GM19328 (cell line): ENCODE data around the gene NRTN.
"Not testable (repeated sequence)": the region's sequence is repeated elsewhere in the genome, so short reads cannot be mapped to it uniquely, and the experiment has no call there.

Source experiments
- ATAC-seq: cut with Tn5 transposase; IDR thresholded peaks from one replicate; pipeline ENCODE4 v1.9.1; 2021; ENCODE audit warnings: mild to moderate bottlenecking, moderate library complexity; ENCODE audit not compliant: unreplicated experiment

Gene NRTN

DNA sequence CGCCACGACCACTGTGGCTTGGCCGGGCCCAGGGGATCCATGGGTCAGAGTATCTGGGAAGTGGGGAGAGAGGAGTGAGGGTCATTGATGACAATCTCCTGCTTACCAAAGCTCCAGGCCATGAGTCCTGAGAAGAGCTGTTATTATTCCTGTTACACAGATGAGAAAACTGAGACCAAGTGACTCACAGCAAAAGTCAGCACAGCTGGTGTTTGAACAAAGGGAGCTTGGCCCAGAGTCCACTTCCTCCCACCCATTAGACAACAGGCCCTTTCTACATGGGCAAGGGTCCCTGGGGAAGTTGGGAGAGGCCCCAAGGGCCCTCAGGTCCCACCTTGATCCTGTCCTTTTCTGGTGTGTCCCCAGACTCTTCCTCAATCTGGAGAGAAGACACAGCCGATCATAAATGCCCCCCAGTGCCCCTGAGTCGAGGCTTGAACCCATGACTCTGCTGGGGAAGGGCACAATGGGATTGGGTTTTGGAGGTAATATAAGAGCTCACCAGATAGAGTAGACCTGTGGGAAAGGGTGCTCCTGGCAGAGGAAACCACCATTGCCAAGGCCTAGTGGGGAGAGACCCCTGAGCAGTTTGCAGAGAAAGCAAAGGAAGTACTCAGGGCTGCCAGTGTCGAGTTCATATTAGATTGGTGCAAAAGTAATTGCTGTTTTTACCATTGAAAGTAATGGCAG lies 27.8 kb downstream of the NRTN start:
- no peak for ATAC-seq

DNA sequence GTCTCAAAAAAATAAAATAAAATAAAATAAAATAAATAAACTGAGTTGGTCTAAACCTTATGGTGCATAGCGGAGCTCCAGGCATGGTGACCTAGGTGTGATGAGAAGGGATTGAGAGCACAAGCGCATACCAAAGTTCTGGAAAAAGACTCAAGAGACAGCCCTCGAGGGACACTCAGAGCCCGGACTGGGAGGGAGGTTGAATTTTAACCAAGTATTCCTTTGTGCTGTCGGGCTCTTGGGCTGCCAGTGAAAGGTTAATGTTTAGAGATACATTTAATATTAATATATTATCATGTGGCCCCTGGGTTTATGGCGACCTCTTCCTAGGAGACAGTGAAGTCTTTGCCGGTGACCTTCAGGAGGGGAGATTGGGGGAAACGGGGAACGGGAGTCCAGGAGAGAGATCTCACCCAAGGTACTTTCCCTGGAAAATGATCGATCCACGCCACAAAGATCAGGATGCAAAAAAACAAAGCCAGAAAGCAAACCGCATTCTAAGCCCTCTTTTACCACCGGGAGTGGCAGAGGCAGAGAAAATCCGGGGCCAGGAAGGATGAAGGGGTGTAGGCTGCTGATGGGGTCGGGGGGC lies 33.0 kb downstream of the NRTN start:
- no peak for ATAC-seq

DNA sequence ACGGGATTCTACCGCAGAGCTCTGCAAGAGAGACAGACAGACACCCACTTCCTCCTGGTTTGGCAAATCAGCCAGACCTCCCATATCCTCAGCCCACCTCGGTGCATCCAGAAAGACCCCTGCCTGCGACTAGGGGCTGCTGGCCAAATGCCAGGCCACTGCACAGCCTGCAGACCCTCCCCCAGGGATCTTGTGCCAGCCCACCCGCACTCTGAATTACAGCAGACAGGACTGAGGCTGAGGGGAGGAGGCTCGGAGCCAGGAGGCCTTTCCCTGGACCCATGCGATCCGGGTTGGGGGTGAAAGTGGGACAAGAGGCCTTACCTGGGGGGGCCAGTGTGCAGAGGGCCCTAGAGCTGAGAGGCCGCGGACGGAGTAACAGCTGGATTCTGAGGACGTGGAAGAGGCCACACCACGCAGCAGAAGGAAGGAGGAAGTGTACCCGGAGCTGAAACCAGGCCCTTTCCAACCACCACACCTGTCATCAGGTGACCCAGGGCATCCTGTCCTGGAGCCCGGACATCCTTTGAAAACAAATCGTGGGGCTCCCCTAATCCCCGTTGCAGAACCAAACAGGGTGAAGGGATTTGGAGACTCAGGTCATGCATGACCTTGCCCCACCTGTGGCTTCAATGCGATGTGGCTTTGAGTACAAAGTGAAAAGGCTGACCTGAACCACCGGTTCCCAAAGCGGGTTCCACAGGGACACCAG lies 33.6 kb downstream of the NRTN start:
- ATAC-seq = no peak

DNA sequence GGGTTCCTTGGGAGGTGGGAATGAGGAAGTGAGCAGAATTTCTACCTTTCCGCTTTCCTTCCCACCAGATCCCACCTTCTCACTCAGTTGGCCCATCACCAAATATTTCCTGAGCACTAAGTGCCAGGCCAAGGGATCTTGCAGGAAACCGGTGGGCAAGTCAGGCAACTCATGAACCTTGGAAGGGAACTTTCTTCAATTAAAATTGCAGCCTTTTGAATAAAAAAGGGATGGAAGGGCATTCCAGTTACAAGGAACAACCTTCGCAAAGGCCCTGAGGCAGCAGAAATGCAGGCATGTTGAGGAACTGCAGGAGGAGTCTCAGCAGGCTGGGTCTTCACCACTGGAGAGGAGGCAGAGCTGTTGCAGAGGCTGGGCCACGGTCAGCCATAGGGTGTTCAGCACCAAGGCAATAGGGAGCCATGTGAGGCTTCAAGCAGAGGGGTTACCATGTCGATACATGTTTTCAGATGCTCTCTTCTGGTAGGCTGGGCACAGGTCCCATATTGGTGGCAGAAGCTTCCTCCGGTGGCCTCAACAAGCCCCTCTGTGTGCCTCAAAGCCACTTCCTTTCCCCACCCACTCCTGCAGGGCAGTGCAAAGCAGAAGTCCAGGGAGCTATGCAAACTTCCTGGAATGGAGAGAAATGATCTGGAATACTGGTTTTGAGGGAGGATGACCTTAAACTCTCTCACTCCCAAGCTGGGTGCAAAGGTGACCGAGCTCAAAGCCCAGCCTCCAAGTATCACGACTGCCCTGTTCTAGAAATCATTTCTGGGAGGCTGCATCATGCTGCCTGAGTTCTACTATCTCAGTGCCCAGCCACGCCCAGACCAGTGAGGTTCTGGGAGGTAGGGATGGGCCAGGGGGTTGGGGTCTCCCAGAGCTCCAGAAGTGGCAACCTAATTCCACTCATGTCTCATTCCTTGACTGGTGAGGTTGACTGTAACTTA lies 34.5 kb downstream of the NRTN start, which contains the start of gene FUT6:
Gene FUT6, minus strand, starts transcription at position 638 of the 953 bp plus-strand sequence. CDS start 7,135 bp downstream, outside the sequence.
- ATAC-seq = no peak

DNA sequence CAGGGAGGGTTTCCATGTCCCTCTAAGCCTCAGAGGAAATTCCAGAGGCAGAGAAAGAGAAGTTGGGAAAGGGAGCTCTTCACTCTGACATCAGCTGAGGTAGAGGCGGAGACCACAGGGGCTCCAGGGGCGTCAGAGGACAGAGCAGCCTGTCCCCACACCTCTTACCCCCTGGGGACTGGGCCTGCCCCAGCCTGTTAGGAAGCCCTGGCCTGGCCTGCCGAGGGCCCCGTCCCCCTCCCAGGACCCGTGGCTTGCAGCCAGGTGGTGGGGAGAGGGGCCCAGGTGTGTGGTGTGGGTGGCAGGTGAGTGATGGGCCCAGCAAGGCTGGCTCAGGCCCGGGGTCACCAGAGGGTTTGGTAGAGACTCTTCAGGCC lies 36.9 kb downstream of the NRTN start:
- ATAC-seq = not testable (repeated sequence)

DNA sequence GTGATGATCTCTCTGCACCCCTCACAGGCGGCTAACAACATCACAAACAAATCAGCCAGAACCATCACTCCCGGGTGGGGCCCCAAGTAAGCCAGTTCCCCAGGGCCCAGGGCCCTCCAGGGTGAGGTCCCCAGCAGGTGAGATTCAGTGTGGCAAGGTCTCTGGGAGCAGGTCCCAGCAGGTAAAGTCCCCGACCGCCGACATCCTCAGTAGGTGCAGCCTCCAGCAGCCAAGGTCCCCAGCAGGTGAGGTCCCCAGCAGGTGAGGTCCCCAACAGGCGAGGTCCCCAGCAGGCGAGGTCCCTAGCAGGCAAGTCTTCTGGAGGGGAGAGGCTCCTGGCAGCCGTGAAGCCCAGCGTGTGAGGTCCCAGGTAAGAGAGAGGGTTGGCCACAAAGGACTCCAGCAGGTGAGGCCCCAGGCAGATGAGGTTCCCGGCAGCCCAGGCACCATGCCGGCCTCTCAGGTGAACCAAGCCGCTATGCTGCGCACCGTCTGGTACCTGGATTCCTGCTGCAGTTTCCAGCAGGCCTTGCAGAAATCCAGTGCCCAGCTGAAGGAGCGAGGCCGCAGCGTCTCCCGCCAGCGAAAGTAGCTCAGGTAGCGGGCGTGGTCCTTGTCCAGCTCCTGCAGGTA lies 38.5 kb downstream of the NRTN start:
- ATAC-seq = no peak

DNA sequence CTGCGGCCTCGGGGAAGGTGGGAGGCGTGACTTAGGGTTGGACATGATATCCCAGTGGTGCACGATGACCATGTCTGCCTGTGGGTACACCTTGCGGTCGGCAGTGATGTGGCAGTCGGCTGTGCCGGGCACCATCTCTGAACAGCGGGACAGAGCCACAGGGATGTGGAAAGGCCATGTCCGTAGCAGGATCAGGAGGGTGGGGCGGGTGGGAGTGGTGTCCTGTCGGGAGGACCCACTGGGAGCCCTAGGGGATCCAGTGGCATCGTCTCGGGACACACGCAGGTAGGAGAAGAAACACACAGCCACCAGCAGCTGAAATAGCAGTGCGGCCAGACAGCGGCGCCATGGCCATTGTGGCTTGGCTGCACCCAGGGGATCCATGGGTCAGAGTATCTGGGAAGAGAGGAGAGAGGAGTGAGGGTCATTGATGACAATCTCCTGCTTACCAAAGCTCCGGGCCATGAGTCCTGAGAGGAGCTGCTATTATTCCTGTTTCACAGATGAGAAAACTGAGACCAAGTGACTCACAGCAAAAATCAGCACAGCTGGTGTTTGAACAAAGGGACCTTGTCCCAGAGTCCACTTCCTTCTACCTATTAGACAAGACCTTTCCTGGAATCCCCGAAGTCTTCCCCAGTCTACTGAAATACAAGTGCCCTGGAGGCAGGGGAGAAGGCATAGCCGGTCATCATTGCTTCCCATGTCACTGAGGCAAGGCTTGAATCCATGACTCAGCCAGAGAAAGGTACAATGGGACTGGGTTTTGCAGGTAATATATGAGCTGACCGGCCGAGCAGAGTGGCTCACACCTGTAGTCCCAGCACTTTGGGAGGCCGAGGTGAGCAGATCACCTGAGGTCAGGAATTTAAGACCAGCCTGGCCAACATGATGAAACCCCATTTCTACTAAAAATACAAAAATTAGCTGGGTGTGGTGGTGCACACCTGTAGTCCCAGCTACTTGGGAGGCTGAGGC lies 39.9 kb downstream of the NRTN start:
- no peak for ATAC-seq

DNA sequence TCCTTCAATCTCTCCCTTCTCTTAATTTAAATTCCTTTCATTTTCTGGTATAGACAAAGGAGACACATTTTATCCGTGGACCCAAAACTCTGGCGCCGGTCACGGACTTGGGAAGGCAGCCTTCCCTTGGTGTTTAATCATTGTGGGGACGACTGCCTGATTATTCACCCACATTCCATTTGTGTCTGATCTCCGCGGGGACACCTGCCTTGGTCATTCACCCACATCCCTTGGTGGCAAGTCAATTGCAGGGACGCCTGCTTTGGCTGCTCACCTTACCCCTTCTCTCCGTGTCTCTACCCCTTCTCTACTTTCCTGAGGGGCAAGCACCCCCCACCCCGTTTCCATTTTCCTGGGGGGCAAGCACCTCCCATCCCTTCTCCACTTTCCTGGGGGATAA lies 43.0 kb downstream of the NRTN start:
- ATAC-seq = not testable (repeated sequence)

DNA sequence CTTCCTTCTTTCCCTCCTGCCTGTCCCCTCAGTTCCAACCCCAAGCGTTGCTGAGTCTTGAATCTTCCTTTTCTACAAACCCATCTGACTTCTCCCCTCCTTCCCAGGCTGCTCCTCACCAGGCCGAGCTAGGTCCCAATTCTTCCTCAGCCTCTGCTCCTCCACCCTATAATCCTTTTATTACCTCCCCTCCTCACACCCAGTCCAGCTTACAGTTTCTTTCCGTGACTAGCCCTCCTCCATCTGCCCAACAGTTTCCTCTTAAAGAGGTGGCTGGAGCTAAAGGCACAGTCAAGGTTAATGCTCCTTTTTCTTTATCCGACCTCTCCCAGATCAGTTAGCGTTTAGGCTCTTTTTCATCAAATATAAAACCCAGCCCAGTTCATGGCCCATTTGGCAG lies 43.8 kb downstream of the NRTN start:
- ATAC-seq = not testable (repeated sequence)

DNA sequence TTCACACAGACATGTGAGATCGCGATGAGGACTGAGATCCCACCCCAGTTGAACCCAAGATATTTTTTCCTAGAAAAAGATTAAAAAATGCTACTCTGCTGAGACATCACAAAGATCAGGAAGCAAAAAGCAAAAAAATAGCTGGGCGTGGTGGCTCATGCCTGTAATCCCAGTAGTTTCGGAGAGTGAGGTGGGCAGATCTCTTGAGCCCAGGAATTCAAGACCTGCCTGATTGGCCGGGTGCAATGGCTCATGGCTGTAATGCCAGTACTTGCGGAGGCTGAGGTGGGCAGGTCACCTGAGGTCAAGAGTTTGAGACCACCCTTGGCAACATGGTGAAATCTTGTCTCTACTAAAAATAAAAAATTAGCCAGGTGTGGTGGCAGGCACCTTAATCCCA lies 45.3 kb downstream of the NRTN start:
- ATAC-seq = no peak

DNA sequence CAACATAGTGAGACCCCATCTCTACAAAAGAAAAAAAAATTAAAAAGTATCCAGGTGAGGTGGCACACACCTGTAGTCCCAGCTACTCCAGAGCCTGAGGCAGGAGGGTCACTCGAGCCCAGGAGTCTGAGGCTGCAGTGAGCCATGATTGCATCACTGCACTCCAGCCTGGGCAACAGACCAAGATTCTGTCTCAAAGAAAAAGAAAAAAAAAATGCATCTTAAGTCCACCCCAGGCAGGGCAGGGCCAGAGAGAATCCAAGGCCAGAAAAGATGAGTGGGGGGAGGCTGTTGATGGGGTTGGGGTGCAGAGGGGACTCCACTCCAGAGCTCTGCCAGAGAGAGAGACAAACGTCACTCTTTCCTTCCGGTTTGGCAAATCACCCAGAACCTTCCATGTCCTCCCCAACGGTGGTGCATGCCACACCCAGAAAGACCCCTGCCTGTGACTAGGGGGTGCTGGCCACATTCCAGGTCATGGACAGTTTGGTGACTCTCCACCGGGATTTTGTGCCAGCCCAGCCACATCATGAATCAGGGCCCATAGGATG lies 46.0 kb downstream of the NRTN start:
- no peak for ATAC-seq

DNA sequence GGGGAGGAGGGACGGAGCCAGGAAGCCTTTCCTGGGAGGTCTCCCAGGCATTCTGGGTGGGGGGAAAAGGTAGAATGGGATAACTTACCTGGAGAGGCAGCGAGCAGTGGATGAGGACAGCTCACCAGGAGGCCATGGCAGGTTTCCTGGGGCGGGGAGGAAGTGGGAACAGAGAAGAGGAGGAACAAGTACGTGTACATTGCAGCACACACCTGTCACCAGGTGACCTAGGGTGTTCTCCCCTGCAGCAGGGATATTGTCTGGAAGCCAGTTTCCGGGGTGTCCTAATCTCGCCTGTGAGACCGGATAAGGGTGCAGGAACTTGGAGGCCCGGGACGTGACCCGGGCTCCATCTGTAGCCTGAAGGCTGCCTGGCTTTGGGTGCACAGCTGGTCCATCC lies 46.4 kb downstream of the NRTN start, which contains the start of gene FUT3:
Gene FUT3, minus strand, starts transcription at position 148 of the 400 bp plus-strand sequence.
- no peak for ATAC-seq

DNA sequence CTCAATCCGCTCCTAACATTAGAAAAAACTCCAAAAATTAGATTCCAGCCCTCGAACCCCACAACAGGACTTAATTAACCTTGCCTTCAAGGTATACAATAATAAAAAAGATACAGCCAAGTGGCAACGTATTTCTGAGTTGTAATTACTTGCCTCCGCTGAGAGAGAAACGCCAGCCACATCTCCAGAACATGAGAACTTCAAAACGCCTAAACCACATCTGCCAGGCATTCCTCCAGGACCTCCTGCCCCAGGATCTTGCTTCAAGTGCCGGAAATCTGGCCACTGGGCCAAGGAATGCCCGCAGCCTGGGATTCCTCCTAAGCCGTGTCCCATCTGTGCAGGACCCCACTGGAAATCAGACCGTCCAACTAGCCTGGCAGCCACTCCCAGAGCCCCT lies 49.3 kb downstream of the NRTN start:
- not testable (repeated sequence) for ATAC-seq

DNA sequence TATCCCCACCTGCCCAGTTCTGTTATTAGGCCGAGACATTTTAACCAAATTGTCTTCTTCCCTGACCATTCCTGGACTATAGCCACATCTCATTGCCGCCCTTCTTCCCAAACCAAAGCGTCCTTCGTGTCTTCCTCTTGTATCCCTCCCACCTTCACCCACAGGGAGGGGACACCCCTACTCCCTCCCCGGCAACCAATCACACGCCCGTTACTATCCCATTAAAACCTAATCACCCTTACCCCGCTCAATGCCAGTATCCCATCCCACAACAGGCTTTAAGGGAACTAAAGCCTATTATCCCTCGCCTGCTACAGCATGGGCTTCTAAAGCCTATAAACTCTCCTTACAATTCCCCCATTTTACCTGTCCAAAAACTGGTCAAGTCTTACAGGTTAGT lies 50.3 kb downstream of the NRTN start:
- not testable (repeated sequence) for ATAC-seq

DNA sequence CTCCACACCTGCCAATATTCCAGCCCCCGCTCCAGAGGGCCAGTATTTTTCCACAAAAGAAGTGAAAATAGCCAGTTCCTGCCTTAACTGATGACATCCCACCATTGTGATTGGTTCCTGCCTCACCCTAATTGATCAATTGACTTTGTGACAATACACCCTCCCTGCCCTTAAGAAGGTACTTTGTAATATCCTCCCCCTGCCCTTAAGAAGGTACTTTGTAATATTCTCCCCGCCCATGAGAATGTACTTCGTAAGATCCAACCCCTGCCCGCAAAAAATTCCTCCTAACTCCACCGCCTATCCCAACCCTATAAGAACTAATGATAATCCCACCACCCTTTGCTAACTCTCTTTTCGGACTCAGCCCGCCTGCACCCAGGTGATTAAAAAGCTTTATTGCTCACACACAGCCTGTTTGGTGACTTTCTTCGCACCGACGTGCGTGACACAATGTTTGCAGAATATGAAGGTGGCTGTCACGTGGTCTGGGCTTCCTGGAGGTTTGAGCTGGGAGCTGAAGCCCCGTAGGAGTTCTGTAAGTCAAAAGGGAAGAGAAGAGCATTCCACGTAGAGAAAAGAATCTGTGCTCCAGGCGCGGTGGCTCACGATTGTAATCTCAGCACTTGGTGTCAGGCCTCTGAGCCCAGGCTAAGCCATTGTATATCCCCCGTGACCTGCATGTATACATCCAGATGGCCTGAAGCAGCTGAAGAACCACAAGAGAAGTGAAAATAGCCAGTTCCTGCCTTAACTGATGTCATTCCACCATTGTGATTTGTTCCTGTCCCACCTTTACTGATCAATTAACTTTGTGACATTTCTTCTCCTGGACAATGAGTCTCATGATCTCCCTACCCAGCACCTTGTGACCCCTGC lies 52.6 kb downstream of the NRTN start:
- ATAC-seq = no peak

DNA sequence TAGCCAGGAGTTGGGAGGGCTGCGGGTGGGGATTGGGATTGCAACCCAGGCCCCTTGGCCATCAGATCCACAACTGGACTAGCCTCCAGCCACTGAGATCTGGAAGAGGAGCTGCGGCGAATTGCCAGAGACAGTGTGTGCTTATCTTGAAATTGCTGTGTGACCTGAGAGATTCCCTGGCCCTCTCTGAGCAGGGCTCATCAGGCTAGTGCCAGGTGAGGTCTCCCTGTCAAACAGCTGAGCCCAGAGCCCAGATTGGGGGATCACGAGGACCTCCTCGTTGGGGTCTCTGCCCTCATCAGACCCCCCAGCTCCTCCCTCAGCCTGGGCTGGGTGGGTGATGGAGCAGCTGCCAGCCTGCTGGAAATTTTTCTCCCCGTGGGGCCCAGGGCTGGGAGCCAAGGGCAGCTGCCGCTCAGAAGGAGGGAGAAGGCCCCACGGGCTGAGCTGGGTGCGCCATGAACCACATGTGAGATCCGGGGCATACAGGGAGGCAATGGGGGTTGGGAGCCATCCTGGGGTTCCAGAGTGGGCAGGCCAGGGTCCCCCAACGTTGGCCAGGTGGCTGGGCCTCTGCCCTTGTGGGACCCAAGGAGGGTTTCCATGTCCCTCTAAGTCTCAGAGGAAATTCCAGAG lies 58.3 kb downstream of the NRTN start:
- no peak for ATAC-seq

DNA sequence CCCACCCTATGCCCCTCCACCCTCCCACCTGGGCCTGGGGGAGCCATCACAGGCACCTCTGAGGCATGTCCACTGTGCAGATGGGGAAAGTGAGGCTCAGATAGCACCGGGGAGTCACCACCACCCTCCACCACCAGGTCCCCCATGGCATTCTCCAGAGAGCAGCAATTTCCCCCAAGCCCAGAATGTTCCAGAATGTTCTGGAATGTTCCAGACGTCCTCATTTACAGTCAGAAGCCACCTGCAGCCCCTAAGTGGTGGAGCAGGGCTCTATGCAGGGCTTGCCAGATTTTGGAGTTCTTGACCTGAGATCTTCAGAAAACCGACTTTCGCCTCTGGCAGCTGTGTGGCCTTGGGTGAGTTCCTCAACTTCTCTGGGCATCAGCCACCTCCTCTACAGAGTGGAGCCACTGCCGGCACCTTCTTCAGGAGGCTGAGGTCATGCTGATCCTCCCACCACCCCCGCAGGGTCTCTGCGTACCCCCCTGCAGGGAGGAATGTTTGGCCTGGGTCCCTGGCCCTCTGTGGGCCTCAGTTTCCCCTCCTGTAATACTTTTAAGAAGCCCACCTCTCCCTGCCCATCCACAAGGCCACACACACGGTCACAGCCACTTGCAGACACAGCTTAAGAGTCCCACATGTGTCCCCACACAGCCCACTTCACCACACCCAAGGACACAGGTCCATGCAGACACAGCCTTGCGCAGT lies 59.3 kb downstream of the NRTN start:
- ATAC-seq = no peak
